ENCODE data around the gene KCTD4.

The KCTD4 gene

DNA sequence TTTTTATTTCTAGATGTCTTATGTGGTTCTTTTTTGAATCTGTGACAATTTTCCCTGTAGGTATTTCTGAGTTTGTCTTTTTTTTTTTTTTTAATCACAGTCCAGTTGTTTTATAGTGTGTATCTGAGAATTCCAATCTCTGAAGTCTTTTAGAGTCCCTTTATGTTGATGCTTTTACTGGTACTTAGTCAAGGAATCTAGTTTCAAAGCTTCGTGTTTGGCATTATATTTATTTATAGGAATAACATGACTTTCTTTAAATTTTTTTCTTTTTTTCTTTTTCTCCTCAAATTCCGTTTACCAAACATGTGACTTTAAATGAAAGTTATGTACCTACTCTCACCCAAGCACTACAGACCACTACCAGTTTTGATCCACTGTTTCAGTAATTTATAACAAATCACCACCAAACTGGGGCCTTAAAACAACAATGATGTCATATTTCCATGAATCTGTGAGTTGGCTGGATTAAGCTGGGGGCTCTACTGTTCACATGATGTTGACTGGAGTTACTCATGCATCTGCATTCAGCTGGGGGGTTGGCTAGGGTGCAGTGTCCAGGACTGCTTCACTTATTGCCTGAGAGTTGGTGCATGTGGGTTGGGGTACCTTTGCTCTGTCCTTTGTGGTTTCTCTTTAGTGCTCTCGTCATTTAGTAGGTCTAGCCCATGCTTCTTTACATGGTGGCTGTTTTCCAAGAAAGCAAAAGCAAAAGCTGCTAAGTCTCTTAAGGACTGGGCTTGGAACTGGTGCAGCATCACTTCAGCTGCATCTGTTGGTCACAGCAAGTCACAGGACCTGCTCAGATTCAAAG, 22.3 kb downstream of the KCTD4 start:
- DNase-seq = no peak
- Mint-ChIP-seq H3K4me1 (ENCODE audit: low read depth) (peaks cover 36% of the 10 kb centered on the region), H3K4me3 (no peak overlapping the region), H3K27me3 (no peaks in the 10 kb centered on the region), H3K27ac (peak overlapping the region; percentile 23), H3K9me3 (no peaks in the 10 kb centered on the region), H3K36me3 (ENCODE audit: low read depth) (peaks cover 63% of the 10 kb centered on the region)

DNA sequence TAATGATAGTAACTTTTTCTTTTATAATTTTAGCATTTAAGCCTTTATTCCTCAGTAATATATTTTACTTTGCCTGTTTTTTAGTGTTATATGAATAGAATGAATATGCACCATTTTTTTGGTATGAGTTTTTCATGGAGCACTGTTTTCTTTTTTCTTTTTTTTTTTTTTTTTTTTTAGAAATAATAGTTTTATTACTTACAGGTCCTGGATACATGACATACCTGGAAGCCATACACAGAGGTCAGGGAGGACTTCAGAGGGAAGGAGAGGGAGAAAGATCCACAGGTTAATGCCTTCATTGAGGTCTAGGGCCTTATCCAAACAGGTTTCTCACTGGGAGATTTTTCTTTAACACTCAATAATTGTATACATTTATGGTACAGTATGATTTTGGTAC, 26.4 kb downstream of the KCTD4 start:
- Mint-ChIP-seq H3K27ac (no peak overlapping the region), H3K4me1 (ENCODE audit: low read depth) (peaks cover 43% of the 10 kb centered on the region), H3K9me3 (no peaks in the 10 kb centered on the region), H3K36me3 (ENCODE audit: low read depth) (peaks cover 69% of the 10 kb centered on the region), H3K4me3 (no peak overlapping the region), H3K27me3 (no peaks in the 10 kb centered on the region)
- DNase-seq = no peak

DNA sequence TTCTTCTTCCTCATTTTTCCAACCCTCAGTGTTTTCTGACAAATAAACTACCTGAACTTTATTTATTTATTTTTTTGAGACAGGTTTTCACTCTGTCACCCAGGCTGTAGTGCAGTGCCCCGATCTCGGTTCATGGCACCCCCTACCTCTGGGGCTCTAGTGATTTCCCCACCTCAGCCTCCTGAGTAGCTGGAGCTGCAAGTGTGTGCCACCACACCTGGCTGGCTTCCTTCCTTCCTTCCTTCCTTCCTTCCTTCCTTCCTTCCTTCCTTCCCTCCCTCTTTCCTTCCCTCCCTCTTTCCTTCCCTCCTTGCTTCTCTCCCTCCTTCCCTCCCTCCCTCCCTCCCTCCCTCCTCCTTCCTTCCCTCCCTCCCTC, 32.3 kb downstream of the KCTD4 start:
- no peak overlapping the region for H3K27ac Mint-ChIP-seq
- H3K36me3 Mint-ChIP-seq (ENCODE audit: low read depth) = peaks cover 77% of the 10 kb centered on the region
- peaks cover 25% of the 10 kb centered on the region for H3K4me1 Mint-ChIP-seq (ENCODE audit: low read depth)
- H3K4me3 Mint-ChIP-seq = no peak overlapping the region
- H3K27me3 Mint-ChIP-seq = no peaks in the 10 kb centered on the region
- DNase-seq = no peak
- H3K9me3 Mint-ChIP-seq = no peaks in the 10 kb centered on the region

DNA sequence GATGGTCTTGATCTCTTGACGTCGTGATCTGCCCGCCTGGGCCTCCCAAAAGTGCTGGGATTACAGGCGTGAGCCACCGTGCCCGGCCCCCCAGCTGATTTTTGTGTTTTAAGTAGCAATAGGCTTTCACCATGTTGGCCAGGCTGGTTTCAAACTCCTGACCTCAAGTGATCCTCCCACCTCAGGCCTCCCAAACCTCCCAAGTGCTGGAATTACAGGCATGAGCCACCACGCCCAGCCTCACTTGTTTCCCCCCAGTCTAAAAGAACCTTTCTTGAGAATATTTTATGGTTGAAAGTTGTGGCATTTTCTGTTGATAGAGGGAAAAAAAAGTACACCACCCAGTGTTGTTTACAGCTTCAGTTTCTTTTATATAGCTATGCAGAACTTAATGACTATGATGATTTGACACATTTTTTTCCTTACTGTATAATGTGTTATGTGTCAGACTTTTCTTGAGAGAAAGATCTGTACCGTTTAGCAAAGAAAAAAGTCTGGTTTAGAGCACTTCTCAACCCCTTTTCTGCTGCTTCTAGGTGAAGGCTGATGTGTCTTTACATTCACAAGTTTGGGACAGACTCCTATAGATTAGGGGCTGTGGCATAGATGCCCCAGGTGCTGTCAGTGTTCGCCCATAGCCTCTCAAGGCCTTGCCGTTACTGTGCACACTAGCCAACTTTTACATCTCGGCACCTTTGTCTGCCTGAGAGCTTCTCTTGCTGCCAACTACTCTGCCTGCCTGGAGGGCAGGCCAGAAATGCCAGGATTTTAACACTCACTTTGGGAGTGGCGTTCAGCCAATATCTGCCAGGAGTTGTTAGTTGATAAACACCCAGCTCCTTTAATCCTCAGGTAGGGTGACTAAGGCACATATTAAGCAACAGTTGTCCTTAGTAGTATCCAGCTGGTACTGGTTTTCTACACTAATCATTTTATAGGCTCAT, 33.0 kb downstream of the KCTD4 start:
- Mint-ChIP-seq H3K27me3 (no peaks in the 10 kb centered on the region), H3K36me3 (ENCODE audit: low read depth) (peaks cover 74% of the 10 kb centered on the region), H3K27ac (no peak overlapping the region), H3K4me3 (no peak overlapping the region), H3K9me3 (no peaks in the 10 kb centered on the region), H3K4me1 (ENCODE audit: low read depth) (peaks cover 24% of the 10 kb centered on the region)
- DNase-seq = no peak

DNA sequence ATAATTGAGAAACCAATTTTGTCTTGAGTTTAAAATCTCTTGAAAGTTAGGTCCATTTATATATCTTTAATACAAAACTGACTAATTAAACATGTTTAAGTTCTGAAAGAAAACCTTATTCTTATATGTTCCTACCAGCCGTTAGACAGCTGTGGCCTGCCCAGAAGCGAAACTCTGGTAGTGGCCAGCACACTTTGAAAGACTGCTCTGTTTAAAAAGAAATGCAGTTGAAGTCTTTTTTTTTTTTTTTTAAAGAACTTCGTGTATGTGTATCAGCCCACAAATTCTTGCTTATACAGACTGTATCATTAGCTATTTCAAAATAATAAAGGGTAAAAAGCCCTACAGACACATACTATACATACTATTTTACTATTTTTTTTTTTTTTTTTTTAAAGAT, 34.0 kb downstream of the KCTD4 start:
- peaks cover 71% of the 10 kb centered on the region for H3K36me3 Mint-ChIP-seq (ENCODE audit: low read depth)
- no peak overlapping the region for H3K4me3 Mint-ChIP-seq
- H3K9me3 Mint-ChIP-seq = no peaks in the 10 kb centered on the region
- H3K4me1 Mint-ChIP-seq (ENCODE audit: low read depth) = peaks cover 23% of the 10 kb centered on the region
- H3K27me3 Mint-ChIP-seq = no peaks in the 10 kb centered on the region
- H3K27ac Mint-ChIP-seq = no peak overlapping the region
- DNase-seq = no peak

DNA sequence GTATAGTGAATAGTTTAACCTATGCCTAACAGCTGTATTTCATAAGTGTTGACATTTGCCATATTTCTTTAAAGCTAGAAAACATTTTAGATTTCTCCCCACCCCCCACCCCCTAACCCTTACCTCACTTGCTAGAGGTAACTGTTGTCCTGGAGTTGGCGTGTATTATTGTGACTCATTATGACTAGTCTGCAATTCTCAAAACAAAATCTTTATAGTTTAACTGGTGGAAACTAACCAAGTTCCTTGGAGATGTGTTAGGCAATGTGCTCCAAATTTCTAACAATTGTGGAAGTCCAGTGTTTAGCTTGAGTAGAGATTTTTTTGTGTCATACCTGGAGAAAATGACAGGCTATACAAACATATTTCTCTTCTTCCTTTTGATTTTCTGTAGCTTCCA, 38.0 kb downstream of the KCTD4 start:
- H3K36me3 Mint-ChIP-seq (ENCODE audit: low read depth) = peaks cover 77% of the 10 kb centered on the region
- no peak for DNase-seq
- H3K4me1 Mint-ChIP-seq (ENCODE audit: low read depth) = peaks cover 19% of the 10 kb centered on the region
- no peak overlapping the region for H3K27ac Mint-ChIP-seq
- peaks cover 8% of the 10 kb centered on the region for H3K9me3 Mint-ChIP-seq
- no peak overlapping the region for H3K4me3 Mint-ChIP-seq
- H3K27me3 Mint-ChIP-seq = no peaks in the 10 kb centered on the region

DNA sequence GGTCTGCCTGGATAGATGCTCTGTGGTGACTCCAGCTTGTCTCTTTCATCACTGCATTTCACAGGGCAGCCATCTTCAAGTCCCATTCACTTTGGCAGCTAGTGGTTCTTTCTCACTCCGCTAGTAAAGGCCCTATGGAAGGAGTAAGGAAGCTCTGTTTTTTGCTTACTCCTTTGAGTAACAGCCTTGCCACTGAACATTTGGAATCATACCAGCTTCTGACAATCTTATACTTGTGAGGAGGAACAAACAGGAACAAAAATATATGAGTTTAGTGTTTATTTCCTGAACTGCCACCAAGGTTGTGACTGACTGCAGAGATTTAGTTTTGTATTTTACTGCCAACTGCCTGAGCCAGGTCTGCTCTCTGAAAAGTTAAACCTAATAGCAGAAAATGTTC, 38.7 kb downstream of the KCTD4 start:
- DNase-seq = no peak
- peaks cover 10% of the 10 kb centered on the region for H3K9me3 Mint-ChIP-seq

DNA sequence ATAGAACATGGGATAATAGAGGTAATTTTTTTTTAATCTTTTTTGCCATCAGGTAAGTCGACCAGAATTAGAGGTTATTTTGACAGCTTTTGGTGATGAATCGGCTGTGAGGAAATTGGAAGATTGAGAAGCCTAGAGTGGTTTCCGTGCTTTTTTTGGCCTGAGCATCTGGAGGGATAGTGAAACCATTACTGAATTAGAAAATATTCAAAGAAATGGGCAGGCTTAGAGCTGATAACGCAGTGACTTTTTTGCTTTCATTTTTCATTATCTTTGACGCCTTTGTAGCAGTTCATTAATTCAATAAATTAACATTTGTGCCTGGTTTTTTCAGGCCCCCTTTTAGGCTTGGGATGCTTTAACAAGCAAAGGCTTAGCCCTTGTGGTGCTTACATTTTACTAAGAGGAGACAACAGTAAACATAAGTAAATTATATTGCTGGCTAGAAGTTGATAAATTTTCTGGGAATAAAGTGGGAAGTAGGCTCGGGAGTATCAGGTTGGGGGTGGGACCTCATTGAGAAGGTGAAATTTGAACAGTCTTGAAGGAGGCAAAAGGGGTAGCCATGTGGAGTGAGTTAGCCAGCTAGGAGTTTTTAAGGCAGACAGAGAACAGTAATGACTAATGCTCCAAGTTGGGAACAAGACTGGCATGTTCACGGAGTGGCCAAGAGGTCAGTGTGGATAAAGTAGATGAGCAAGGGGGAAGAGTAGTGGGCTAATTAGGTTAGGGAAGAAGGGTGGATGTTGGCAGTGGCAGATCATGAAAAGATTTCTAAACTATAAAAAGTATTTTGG, 44.1 kb downstream of the KCTD4 start:
- H3K36me3 Mint-ChIP-seq (ENCODE audit: low read depth) = peaks cover 84% of the 10 kb centered on the region
- H3K4me3 Mint-ChIP-seq = no peak overlapping the region
- no peak for DNase-seq

More for the DNA sequence above, 38.7 kb downstream of the KCTD4 start:
- H3K27me3 Mint-ChIP-seq = no peaks in the 10 kb centered on the region
- H3K4me1 Mint-ChIP-seq (ENCODE audit: low read depth) = peaks cover 18% of the 10 kb centered on the region
- no peak overlapping the region for H3K4me3 Mint-ChIP-seq
- peaks cover 80% of the 10 kb centered on the region for H3K36me3 Mint-ChIP-seq (ENCODE audit: low read depth)
- H3K27ac Mint-ChIP-seq = no peak overlapping the region

DNA sequence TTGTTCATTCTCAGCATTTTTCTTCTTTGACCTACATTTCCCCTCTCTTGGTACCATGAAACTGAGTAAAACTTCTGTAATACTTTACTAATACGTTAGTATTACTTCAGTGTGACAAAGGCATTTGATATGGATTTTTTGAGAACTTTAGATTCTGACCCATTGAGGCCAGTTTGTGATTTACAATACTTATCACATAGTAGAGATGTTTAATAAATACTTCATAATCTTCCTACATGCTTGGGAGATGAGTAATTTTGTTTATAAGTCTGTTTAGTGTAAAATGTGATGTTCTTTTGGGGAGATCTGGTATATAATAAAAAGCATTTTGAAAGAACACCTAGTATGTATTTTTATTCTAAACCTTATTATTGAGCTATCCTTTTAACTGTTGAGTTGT, 50.9 kb downstream of the KCTD4 start:
- Mint-ChIP-seq H3K36me3 (ENCODE audit: low read depth) (peaks cover 37% of the 10 kb centered on the region), H3K4me1 (ENCODE audit: low read depth) (peaks cover 13% of the 10 kb centered on the region), H3K4me3 (no peak overlapping the region), H3K9me3 (no peaks in the 10 kb centered on the region), H3K27ac (no peak overlapping the region), H3K27me3 (no peaks in the 10 kb centered on the region)
- no peak for DNase-seq

More for the DNA sequence above, 44.1 kb downstream of the KCTD4 start:
- Mint-ChIP-seq H3K27ac (no peak overlapping the region), H3K4me1 (ENCODE audit: low read depth) (peaks cover 8% of the 10 kb centered on the region), H3K9me3 (peaks cover 12% of the 10 kb centered on the region), H3K27me3 (no peaks in the 10 kb centered on the region)

DNA sequence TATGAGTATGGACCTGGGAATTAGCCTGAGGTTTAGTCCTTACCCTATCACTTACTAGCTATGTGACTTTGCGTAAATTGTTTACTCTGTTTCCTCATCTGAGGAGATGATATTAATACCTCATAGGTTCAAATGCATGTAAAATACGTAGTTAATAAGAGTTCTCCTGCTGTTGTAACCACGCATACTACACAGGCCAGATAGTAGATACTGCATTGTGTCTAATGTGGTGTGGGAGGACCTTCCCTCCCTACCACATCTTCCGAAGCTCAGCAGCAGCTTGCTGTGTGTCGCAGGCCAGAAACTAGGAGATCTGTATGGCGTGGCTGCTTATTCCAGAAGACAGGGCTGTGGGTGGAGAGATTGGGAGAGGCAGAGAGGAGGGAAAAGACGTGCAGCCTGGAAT, 57.5 kb downstream of the KCTD4 start:
- Mint-ChIP-seq H3K36me3 (ENCODE audit: low read depth) (peaks cover 50% of the 10 kb centered on the region), H3K27ac (no peak overlapping the region), H3K27me3 (no peaks in the 10 kb centered on the region), H3K4me3 (no peak overlapping the region), H3K4me1 (ENCODE audit: low read depth) (peaks cover 23% of the 10 kb centered on the region), H3K9me3 (no peaks in the 10 kb centered on the region)
- no peak for DNase-seq
